B cell (primary cell): ENCODE measurements around the gene RIC1. TPM values are rescaled to one million over a fixed set of nuclear protein-coding genes. Genes with fewer than 3 reads are reported as not detected.

ENCODE experiments used
- ATAC-seq: fragments of 200-7000 bp; cut with Tn5 transposase; one replicate; pipeline ENCODE4 v1.10.0; 2021; ENCODE audit warnings: low read depth, mild to moderate bottlenecking, moderate number of reproducible peaks, moderate library complexity
- CTCF ChIA-PET: fragments of 350-600 bp; sonication (Branson Sonifier 250); formaldehyde crosslinking; loops from one replicate; lab custom pipeline; 2021; ENCODE audit warnings: antibody characterized with exemption, inconsistent platforms; lab: Charles Lee
- POLR2A ChIA-PET: fragments of 350-600 bp; sonication (Branson Sonifier 250); formaldehyde crosslinking; loops from one replicate; lab custom pipeline; 2021; ENCODE audit warnings: antibody characterized with exemption; lab: Charles Lee
- DNase-seq: peaks from one replicate; pipeline ENCODE4 v3.0.0; 2013
- H2AFZ ChIP-seq: 2 replicates; pipeline ENCODE4 v1.6.1; 2012; ENCODE audit warnings: mild to moderate bottlenecking, low read depth, low read length; ENCODE audit not compliant: insufficient read depth, poor library complexity, severe bottlenecking
- H3K27ac ChIP-seq, 2 donors: 1 replicate in 1 of 2; 2 replicates in 1 of 2; pipeline ENCODE4 v1.5.1; 2012 to 2013; ENCODE audit warnings: low read length in 2 of 2, mild to moderate bottlenecking in 2 of 2, moderate library complexity in 1 of 2
- H3K27me3 ChIP-seq, 4 experiments: fragments of 200-600 bp in 1 of 4; sonication (generic) in 1 of 4; replicated peaks in 1 of 4; 1 replicate in 2 of 4; 2 replicates in 2 of 4; pipeline versions ENCODE4 v1.6.1 to v1.7.0; 2013 to 2016; ENCODE audit warnings: low read length in 3 of 4, mild to moderate bottlenecking in 2 of 4, mixed read lengths in 1 of 4, moderate library complexity in 1 of 4; ENCODE audit not compliant: insufficient read depth in 4 of 4, control insufficient read depth in 3 of 4; ENCODE audit errors: control extremely low read depth in 1 of 4
- H3K36me3 ChIP-seq, 2 experiments: replicated peaks in 1 of 2; 1 replicate in 1 of 2; 2 replicates in 1 of 2; pipeline versions ENCODE4 v1.6.1 to v1.7.1; 2013; ENCODE audit warnings: low read length in 1 of 2; ENCODE audit not compliant: insufficient read depth in 2 of 2, control insufficient read depth in 1 of 2; ENCODE audit errors: control extremely low read depth in 1 of 2, extremely low read depth in 1 of 2
- H3K4me1 ChIP-seq, 2 donors: fragments of 200-600 bp in 1 of 2; sonication (generic) in 1 of 2; 1 replicate in 1 of 2; 2 replicates in 1 of 2; pipeline versions ENCODE4 v1.5.1 to v1.6.1; 2013 to 2017; ENCODE audit warnings: low read length in 2 of 2; ENCODE audit not compliant: control insufficient read depth in 2 of 2, insufficient read depth in 2 of 2
- H3K4me2 ChIP-seq: replicated peaks from 2 replicates; pipeline ENCODE3; 2012; ENCODE audit warnings: mild to moderate bottlenecking, low read depth, low read length; ENCODE audit not compliant: poor library complexity, severe bottlenecking
- H3K4me3 ChIP-seq, 5 experiments: fragments of 200-600 bp in 1 of 5; sonication (generic) in 1 of 5; 1 replicate in 3 of 5; 2 replicates in 2 of 5; pipeline versions ENCODE4 v1.5.1 to v1.7.0; 2011 to 2016; ENCODE audit warnings: low read length in 4 of 5, mild to moderate bottlenecking in 4 of 5, low read depth in 2 of 5, control low read depth in 1 of 5, moderate library complexity in 1 of 5; ENCODE audit not compliant: insufficient read depth in 1 of 5; ENCODE audit errors: control extremely low read depth in 1 of 5, extremely low read depth in 1 of 5
- H3K79me2 ChIP-seq: fragments of 200-600 bp; sonication (generic); one replicate; pipeline ENCODE4 v1.6.0; 2016; ENCODE audit warnings: low read length; ENCODE audit not compliant: control insufficient read depth, insufficient read depth
- H3K9ac ChIP-seq: fragments of 200-600 bp; sonication (generic); 2 replicates; pipeline ENCODE4 v1.6.1; 2017; ENCODE audit warnings: mild to moderate bottlenecking, low read length, moderate library complexity
- H3K9me3 ChIP-seq, 3 donors: one replicate each; pipeline versions ENCODE4 v1.6.1 to v1.7.1; 2013; ENCODE audit warnings: low read length in 2 of 3; ENCODE audit not compliant: control insufficient read depth in 2 of 3, insufficient read depth in 1 of 3; ENCODE audit errors: control extremely low read depth in 1 of 3
- H4K20me1 ChIP-seq: 2 replicates; pipeline ENCODE4 v1.6.0; 2012; ENCODE audit warnings: mild to moderate bottlenecking, low read length; ENCODE audit not compliant: insufficient read depth, control insufficient read depth, poor library complexity, severe bottlenecking
- H3K27ac Mint-ChIP-seq: one replicate; pipeline ENCODE4 v1.8.0; 2021; ENCODE audit warnings: mixed read lengths
- H3K27me3 Mint-ChIP-seq: one replicate; pipeline ENCODE4 v1.8.0; 2021; ENCODE audit warnings: mixed read lengths
- H3K4me1 Mint-ChIP-seq: one replicate; pipeline ENCODE4 v1.8.0; 2021; ENCODE audit warnings: mixed read lengths
- H3K4me3 Mint-ChIP-seq: one replicate; pipeline ENCODE4 v1.8.0; 2021; ENCODE audit warnings: mixed read lengths
- H3K9me3 Mint-ChIP-seq: one replicate; pipeline ENCODE4 v1.8.0; 2022; ENCODE audit warnings: mixed read lengths; ENCODE audit not compliant: insufficient read depth
- EZH2 ChIP-seq: IDR thresholded peaks from 2 replicates; pipeline ENCODE4 v1.6.1; 2012; ENCODE audit warnings: borderline replicate concordance, low read depth, mild to moderate bottlenecking, moderate library complexity, low read length; ENCODE audit not compliant: insufficient read depth, poor library complexity, severe bottlenecking
- WGBS: methylation state at CpG from one replicate; pipeline ENCODE4 v1.1.5; 2013; ENCODE audit warnings: missing lambda C conversion rate; ENCODE audit not compliant: insufficient coverage; 5-methylcytosine and 5-hydroxymethylcytosine counted together
- intact Hi-C: fragments of 100-400 bp; cut with micrococcal nuclease; formaldehyde crosslinking; loops from one replicate; pipeline ENCODE4 v1.10.0; 2022
- polyA plus RNA-seq: library from polyadenylated mRNA; depleted of rRNA; stranded (reverse); fragments of >200 nt; gene quantifications from 2 replicates; pipeline ENCODE4 v1.2.3, GENCODE V29; 2012
- total RNA-seq, 2 donors: library from RNA; stranded (reverse); fragments of 120-200 nt in 1 of 2; gene quantifications; 1 replicate in 1 of 2; 2 replicates in 1 of 2; pipeline versions ENCODE4 v1.2.3 to v1.2.4, GENCODE V29; 2013 to 2022
- TF ChIP-seq, protein P1 (sequence below): fragments of 200-600 bp; IDR thresholded peaks from one replicate; pipeline ENCODE4 v1.8.0; 2022; ENCODE audit warnings: antibody characterized with exemption, mild to moderate bottlenecking

Gene RIC1
- total and polyA plus RNA-seq, 2 donors (not counting 1 experiment from before 2014, with no cell fraction given): 20.7 to 58.8 TPM

GRCh38 chr9:5813824-5814223 lies 184.9 kb downstream of the RIC1 start:
- POLR2A ChIA-PET: no interaction called here
- Histone ChIP-seq H4K20me1 (no peaks in the 10 kb centered on the region), H3K4me3 (no peak overlapping the region), H2AFZ (no peak overlapping the region), H3K9me3 (no peaks in the 10 kb centered on the region), H3K27me3 (no peaks in the 10 kb centered on the region), H3K27ac (no peak overlapping the region), H3K4me2 (no peak overlapping the region), H3K4me1 (no peaks in the 10 kb centered on the region), H3K36me3 (peaks cover 6 to 38% of the 10 kb centered on the region in 2 experiments), H3K79me2 (no peaks in the 10 kb centered on the region), H3K9ac (no peak overlapping the region)
- Mint-ChIP-seq H3K27me3 (no peaks in the 10 kb centered on the region), H3K9me3 (no peaks in the 10 kb centered on the region), H3K4me3 (no peak overlapping the region), H3K27ac (no peak overlapping the region), H3K4me1 (peaks cover 2% of the 10 kb centered on the region)
- no CpG with 5 or more reads among the region's 3 CpGs for WGBS
- no peak for TF ChIP-seq EZH2
- TF ChIP-seq, protein P1, sequence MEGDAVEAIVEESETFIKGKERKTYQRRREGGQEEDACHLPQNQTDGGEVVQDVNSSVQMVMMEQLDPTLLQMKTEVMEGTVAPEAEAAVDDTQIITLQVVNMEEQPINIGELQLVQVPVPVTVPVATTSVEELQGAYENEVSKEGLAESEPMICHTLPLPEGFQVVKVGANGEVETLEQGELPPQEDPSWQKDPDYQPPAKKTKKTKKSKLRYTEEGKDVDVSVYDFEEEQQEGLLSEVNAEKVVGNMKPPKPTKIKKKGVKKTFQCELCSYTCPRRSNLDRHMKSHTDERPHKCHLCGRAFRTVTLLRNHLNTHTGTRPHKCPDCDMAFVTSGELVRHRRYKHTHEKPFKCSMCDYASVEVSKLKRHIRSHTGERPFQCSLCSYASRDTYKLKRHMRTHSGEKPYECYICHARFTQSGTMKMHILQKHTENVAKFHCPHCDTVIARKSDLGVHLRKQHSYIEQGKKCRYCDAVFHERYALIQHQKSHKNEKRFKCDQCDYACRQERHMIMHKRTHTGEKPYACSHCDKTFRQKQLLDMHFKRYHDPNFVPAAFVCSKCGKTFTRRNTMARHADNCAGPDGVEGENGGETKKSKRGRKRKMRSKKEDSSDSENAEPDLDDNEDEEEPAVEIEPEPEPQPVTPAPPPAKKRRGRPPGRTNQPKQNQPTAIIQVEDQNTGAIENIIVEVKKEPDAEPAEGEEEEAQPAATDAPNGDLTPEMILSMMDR: no peak
- intact Hi-C loops: no loop called here
- CTCF ChIA-PET: no interaction called here
- ATAC-seq (no peak), DNase-seq (no peak)

DNA sequence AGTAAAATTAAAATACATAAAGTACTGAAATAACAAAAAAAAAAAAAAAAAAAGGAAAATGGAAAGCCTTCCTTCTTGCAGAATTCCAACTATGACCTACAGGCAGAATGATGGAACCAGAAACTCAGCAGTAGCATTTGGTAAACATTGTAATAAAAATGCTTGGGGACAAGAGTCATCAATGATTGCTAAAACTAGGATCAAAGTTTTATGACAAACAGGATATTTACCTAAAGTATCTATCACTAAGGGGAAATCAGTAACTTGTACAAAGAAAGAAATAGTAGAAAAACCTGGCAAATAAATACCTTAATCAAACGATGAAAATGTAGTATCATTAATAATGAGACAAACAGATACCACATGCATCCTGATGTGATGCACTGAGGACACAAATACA lies 186.6 kb downstream of the RIC1 start:
- WGBS: no CpG with 5 or more reads among the region's 1 CpG
- Histone ChIP-seq H3K4me1 (no peaks in the 10 kb centered on the region), H2AFZ (no peak overlapping the region), H3K9me3 (no peaks in the 10 kb centered on the region), H3K4me3 (no peak overlapping the region), H3K36me3 (peaks cover 6 to 31% of the 10 kb centered on the region in 2 experiments), H3K27ac (no peak overlapping the region), H3K79me2 (no peaks in the 10 kb centered on the region), H3K9ac (no peak overlapping the region), H4K20me1 (no peaks in the 10 kb centered on the region), H3K27me3 (no peaks in the 10 kb centered on the region), H3K4me2 (no peak overlapping the region)
- no peaks in the 10 kb centered on the region for H3K27me3 Mint-ChIP-seq
- DNase-seq (no peak), ATAC-seq (no peak)
- no peak overlapping the region for H3K27ac Mint-ChIP-seq
- CTCF ChIA-PET: no interaction called here
- intact Hi-C loops: no loop called here
- H3K4me1 Mint-ChIP-seq: peaks cover 2% of the 10 kb centered on the region
- TF ChIP-seq, protein P1: no peak
- TF ChIP-seq EZH2: no peak
- POLR2A ChIA-PET: no interaction called here
- H3K4me3 Mint-ChIP-seq: no peak overlapping the region
- H3K9me3 Mint-ChIP-seq: no peaks in the 10 kb centered on the region
